CD14-positive monocyte (primary cell): Measurements from ENCODE around the gene TRMT112. TPM values are rescaled to one million over a fixed set of nuclear protein-coding genes. Genes with fewer than 3 reads are reported as not detected.

Source experiments
- DNase-seq, 3 donors: peaks; one replicate each; pipeline ENCODE4 v3.0.0-alpha.2; 2011 to 2022
- H2AFZ ChIP-seq: 2 replicates; pipeline ENCODE4 v1.6.0; 2012; ENCODE audit warnings: mild to moderate bottlenecking, low read depth, low read length, inconsistent platforms; ENCODE audit not compliant: insufficient read depth, poor library complexity, severe bottlenecking
- H3K27ac ChIP-seq, 2 donors: 1 replicate in 1 of 2; 2 replicates in 1 of 2; pipeline ENCODE4 v1.5.1; 2012 to 2013; ENCODE audit warnings: low read length in 2 of 2, control low read depth in 1 of 2, inconsistent platforms in 1 of 2, low read depth in 1 of 2, mild to moderate bottlenecking in 1 of 2
- H3K27me3 ChIP-seq, 2 donors: one replicate each; pipeline versions ENCODE4 v1.6.0 to v1.6.1; 2011 to 2013; ENCODE audit warnings: low read length in 2 of 2; ENCODE audit not compliant: control insufficient read depth in 2 of 2, insufficient read depth in 2 of 2
- H3K36me3 ChIP-seq, 2 donors: replicated peaks in 1 of 2; 1 replicate in 1 of 2; 2 replicates in 1 of 2; pipeline versions ENCODE4 v1.5.1 to v1.6.1; 2012 to 2013; ENCODE audit warnings: low read length in 2 of 2, control low read depth in 1 of 2, inconsistent platforms in 1 of 2, mild to moderate bottlenecking in 1 of 2; ENCODE audit not compliant: insufficient read depth in 2 of 2, control insufficient read depth in 1 of 2
- H3K4me1 ChIP-seq, 2 donors: 1 replicate in 1 of 2; 2 replicates in 1 of 2; pipeline versions ENCODE4 v1.5.1 to v1.6.1; 2012 to 2013; ENCODE audit warnings: low read length in 2 of 2, control low read depth in 1 of 2, inconsistent platforms in 1 of 2, mild to moderate bottlenecking in 1 of 2, moderate library complexity in 1 of 2; ENCODE audit not compliant: insufficient read depth in 2 of 2, control insufficient read depth in 1 of 2
- H3K4me2 ChIP-seq: replicated peaks from 2 replicates; pipeline ENCODE3; 2012; ENCODE audit warnings: low read length, moderate library complexity, mild to moderate bottlenecking; ENCODE audit not compliant: poor library complexity, severe bottlenecking; ENCODE audit errors: extremely low read depth
- H3K4me3 ChIP-seq, 3 experiments: fragments of 200-600 bp in 1 of 3; sonication (generic) in 1 of 3; replicated peaks in 1 of 3; 1 replicate in 2 of 3; 2 replicates in 1 of 3; pipeline ENCODE4 v1.5.1; 2011 to 2013; ENCODE audit warnings: low read length in 3 of 3, mild to moderate bottlenecking in 3 of 3, control low read depth in 2 of 3, low read depth in 2 of 3, inconsistent platforms in 1 of 3, moderate library complexity in 1 of 3
- H3K79me2 ChIP-seq: 2 replicates; pipeline ENCODE4 v1.6.0; 2012; ENCODE audit warnings: mild to moderate bottlenecking, control low read depth, inconsistent platforms, low read length, moderate library complexity; ENCODE audit not compliant: insufficient read depth
- H3K9ac ChIP-seq: 2 replicates; pipeline ENCODE4 v1.6.0; 2017; ENCODE audit warnings: low read length, mild to moderate bottlenecking; ENCODE audit not compliant: insufficient read depth, poor library complexity, severe bottlenecking
- H3K9me3 ChIP-seq, 2 donors: replicated peaks in 1 of 2; 1 replicate in 1 of 2; 2 replicates in 1 of 2; pipeline versions ENCODE4 v1.5.1 to v1.6.1; 2012 to 2013; ENCODE audit warnings: low read length in 2 of 2, control low read depth in 1 of 2; ENCODE audit not compliant: control insufficient read depth in 1 of 2, insufficient read depth in 1 of 2
- H4K20me1 ChIP-seq: 2 replicates; pipeline ENCODE4 v1.6.0; 2012; ENCODE audit warnings: mild to moderate bottlenecking, low read length, control low read depth, moderate library complexity; ENCODE audit not compliant: insufficient read depth
- H3K27ac Mint-ChIP-seq, 7 donors: one replicate each; pipeline ENCODE4 v1.8.0; 2020; ENCODE audit warnings: mild to moderate bottlenecking in 7 of 7, mixed read lengths in 7 of 7, moderate library complexity in 6 of 7, inconsistent platforms in 2 of 7
- H3K27me3 Mint-ChIP-seq, 3 donors: one replicate each; pipeline ENCODE4 v1.8.0; 2021 to 2022; ENCODE audit warnings: low read depth in 3 of 3, mild to moderate bottlenecking in 3 of 3, mixed read lengths in 3 of 3, moderate library complexity in 3 of 3, inconsistent platforms in 1 of 3
- H3K36me3 Mint-ChIP-seq, 2 donors: one replicate each; pipeline ENCODE4 v1.8.0; 2020; ENCODE audit warnings: mixed read lengths in 2 of 2, inconsistent platforms in 1 of 2, mild to moderate bottlenecking in 1 of 2
- H3K4me1 Mint-ChIP-seq: one replicate; pipeline ENCODE4 v1.8.0; 2020; ENCODE audit warnings: mild to moderate bottlenecking, mixed read lengths
- H3K4me3 Mint-ChIP-seq, 2 donors: one replicate each; pipeline ENCODE4 v1.8.0; 2020; ENCODE audit warnings: mild to moderate bottlenecking in 2 of 2, mixed read lengths in 2 of 2, moderate library complexity in 1 of 2
- H3K9me3 Mint-ChIP-seq, 7 donors: one replicate each; pipeline ENCODE4 v1.8.0; 2020 to 2022; ENCODE audit warnings: mixed read lengths in 7 of 7, mild to moderate bottlenecking in 6 of 7, moderate library complexity in 6 of 7, inconsistent platforms in 2 of 7
- CTCF ChIP-seq: fragments of 200-600 bp; IDR thresholded peaks from one replicate; pipeline ENCODE4 v1.8.0; 2022; ENCODE audit warnings: antibody characterized with exemption, mild to moderate bottlenecking
- WGBS: methylation state at CpG from one replicate; pipeline ENCODE4 v1.1.5; 2013; ENCODE audit warnings: missing lambda C conversion rate; ENCODE audit not compliant: insufficient coverage; 5-methylcytosine and 5-hydroxymethylcytosine counted together
- intact Hi-C, 2 donors: fragments of 100-400 bp; cut with micrococcal nuclease; formaldehyde crosslinking; loops; one replicate each; pipeline versions ENCODE4 v1.15.0 to v1.15.1; 2023
- polyA plus RNA-seq, 3 donors: library from polyadenylated mRNA; depleted of rRNA in 1 of 3; unstranded in 2 of 3; stranded (reverse) in 1 of 3; fragments of 300-500 nt in 2 of 3; fragments of >200 nt in 1 of 3; fragmentation: Illumina TruSeq in 2 of 3; gene quantifications; 1 replicate in 2 of 3; 2 replicates in 1 of 3; pipeline ENCODE4 v1.2.3, GENCODE V29; 2012 to 2021

TRMT112 gene
- polyA plus RNA-seq, 3 donors = 162 to 298 (median 254) TPM

- DNase-seq = peak; percentile 79 to 93 (median 88)
- H3K27me3 ChIP-seq = no peaks in the 10 kb centered on the region
- H3K4me2 ChIP-seq = peak within 1 kb of the TSS; percentile 87
Observed at GRCh38 chr11:64339754-64340408, 22.5 kb upstream of the TRMT112 start, which contains the start of gene CCDC88B. CCDC88B (plus strand) TSS chr11:64340204; CDS start chr11:64340267, 63 bp downstream.

DNA sequence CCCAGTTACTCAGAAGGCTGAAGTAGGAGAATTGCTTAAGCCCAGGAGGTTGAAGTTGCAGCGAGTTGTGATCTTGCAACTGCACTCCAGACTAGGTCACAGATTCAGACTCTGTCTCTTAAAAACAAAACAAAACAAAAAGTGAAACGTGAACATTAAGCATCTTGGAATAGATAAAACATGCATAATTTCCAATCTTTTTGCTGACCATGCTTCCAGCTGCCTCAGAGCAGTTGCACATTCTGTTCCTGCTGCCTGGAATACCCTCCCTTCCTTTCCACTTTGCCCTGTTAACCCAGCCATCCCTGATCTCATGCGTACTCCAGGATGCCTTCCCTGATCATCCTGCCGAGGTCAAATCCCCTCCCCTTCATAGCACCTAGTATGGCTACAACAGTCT is 21.9 kb upstream of the TRMT112 start:
- H3K27ac ChIP-seq = peak overlapping the region; percentile 79 to 90
- H3K9ac ChIP-seq = peak overlapping the region; percentile 82
- peaks cover 13 to 14% of the 10 kb centered on the region in 2 donors for H3K36me3 ChIP-seq
- Mint-ChIP-seq H3K27ac (peak overlapping the region; percentile 81 to 98 (median 94)), H3K27me3 (no peaks in the 10 kb centered on the region), H3K4me1 (peaks cover 50% of the 10 kb centered on the region), H3K36me3 (peaks cover 20 to 30% of the 10 kb centered on the region in 2 donors), H3K4me3 (peak overlapping the region; percentile 85 to 90), H3K9me3 (no peaks in the 10 kb centered on the region)
- peaks cover 47 to 60% of the 10 kb centered on the region in 2 donors for H3K4me1 ChIP-seq
- peaks cover 40% of the 10 kb centered on the region for H3K79me2 ChIP-seq
- peak overlapping the region in 1 of 3 experiments; percentile 93 for H3K4me3 ChIP-seq
- no peak for DNase-seq
- no peak for TF ChIP-seq CTCF
- H3K4me2 ChIP-seq = peak overlapping the region; percentile 87
- H2AFZ ChIP-seq = peak overlapping the region; percentile 68
- no peaks in the 10 kb centered on the region for H3K27me3 ChIP-seq
- no peaks in the 10 kb centered on the region for H3K9me3 ChIP-seq
- 71% methylated on average over 1 of the region's 4 CpGs for WGBS
- peaks cover 38% of the 10 kb centered on the region for H4K20me1 ChIP-seq
- intact Hi-C loops = no loop called here

More at GRCh38 chr11:64339754-64340408, 22.5 kb upstream of the TRMT112 start, which contains the start of gene CCDC88B:
- Histone ChIP-seq H3K27ac (peak within 1 kb of the TSS; percentile 79 to 90), H3K9me3 (no peaks in the 10 kb centered on the region), H2AFZ (peak within 1 kb of the TSS; percentile 68), H3K36me3 (peaks cover 19 to 20% of the 10 kb centered on the region in 2 donors), H3K9ac (peak within 1 kb of the TSS; percentile 82), H3K4me3 (peak within 1 kb of the TSS; percentile 67 to 93 (median 79)), H3K79me2 (peaks cover 43% of the 10 kb centered on the region), H4K20me1 (peaks cover 44% of the 10 kb centered on the region), H3K4me1 (peaks cover 42 to 54% of the 10 kb centered on the region in 2 donors)
- Mint-ChIP-seq H3K27me3 (no peaks in the 10 kb centered on the region), H3K27ac (peak within 1 kb of the TSS; percentile 81 to 98 (median 94)), H3K4me1 (peaks cover 44% of the 10 kb centered on the region), H3K36me3 (peaks cover 23 to 35% of the 10 kb centered on the region in 2 donors), H3K4me3 (peak within 1 kb of the TSS; percentile 85 to 90), H3K9me3 (no peaks in the 10 kb centered on the region)
- intact Hi-C loops = loop anchor here in 1 of 2 donors (5.0 kb wide), 1 partner anchor 33 kb away; the partner anchor contains the start of gene ESRRA
- WGBS = 8% methylated on average over 13 of the region's 16 CpGs
- no peak for TF ChIP-seq CTCF
